PFSK-1 (cell line): Measurements from ENCODE around the gene SCN2A.

Source experiments
- FOXP2 ChIP-seq: optimal IDR thresholded peaks from 2 replicates; pipeline ENCODE3; 2011; ENCODE audit warnings: borderline replicate concordance, control low read depth, inconsistent platforms; ENCODE audit not compliant: insufficient read depth; ENCODE audit errors: extremely low read length, extremely low read depth
- POLR2AphosphoS5 ChIP-seq: IDR thresholded peaks from 2 replicates; pipeline ENCODE4 v1.6.1; 2012; ENCODE audit warnings: low read depth, mild to moderate bottlenecking, control low read depth, low read length, moderate library complexity
- SIN3A ChIP-seq: IDR thresholded peaks from 2 replicates; pipeline ENCODE4 v1.6.1; 2012; ENCODE audit warnings: mild to moderate bottlenecking, low read length, moderate library complexity, borderline replicate concordance; ENCODE audit not compliant: insufficient read depth
- TAF1 ChIP-seq: IDR thresholded peaks from 2 replicates; pipeline ENCODE4 v1.6.1; 2012; ENCODE audit warnings: low read length, control low read depth, borderline replicate concordance; ENCODE audit not compliant: insufficient read depth
- TF ChIP-seq, protein P1 (sequence below), 2 experiments: IDR thresholded peaks; 2 replicates each; pipeline versions ENCODE4 v1.6.1 to v1.8.0; 2011 to 2012; ENCODE audit warnings: low read depth in 2 of 2, low read length in 2 of 2, control low read depth in 1 of 2, inconsistent platforms in 1 of 2, mild to moderate bottlenecking in 1 of 2, moderate library complexity in 1 of 2; ENCODE audit not compliant: insufficient read depth in 1 of 2

The SCN2A gene

DNA sequence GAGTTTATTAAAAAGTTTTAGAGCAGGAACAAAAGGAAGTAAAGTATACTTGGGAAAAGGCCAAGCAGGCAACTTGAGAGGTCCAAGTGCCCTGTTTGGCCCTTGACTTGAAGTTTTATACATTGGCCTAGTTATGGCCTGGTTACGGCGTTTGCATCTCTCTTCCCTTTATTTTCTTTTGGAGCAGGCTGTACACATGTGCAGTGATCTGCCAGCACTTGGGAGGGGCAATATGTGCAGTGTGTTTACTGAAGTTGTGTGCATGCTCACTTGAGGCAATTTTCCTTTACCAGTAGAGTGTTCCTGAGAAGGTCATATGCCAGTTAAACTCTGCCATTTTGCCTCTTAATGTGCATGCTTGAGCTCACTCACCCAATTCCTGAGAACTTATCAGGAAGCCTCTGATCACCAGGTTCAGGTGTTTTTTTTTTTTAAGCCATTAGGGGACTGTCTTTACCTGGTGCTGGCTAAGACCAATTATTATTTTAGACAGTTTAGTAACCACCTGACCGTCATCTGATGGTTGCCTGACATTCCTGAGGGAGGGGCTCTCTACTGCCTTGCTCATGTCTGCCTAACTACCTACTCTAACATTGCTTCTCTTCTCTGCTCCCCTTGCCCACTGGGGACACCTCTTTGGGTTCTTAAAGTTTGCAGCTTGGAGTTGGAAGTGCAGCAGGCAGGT is 48.0 kb downstream of the SCN2A start:
- no peak for TF ChIP-seq TAF1
- no peak for TF ChIP-seq SIN3A
- TF ChIP-seq FOXP2: no peak
- TF ChIP-seq, protein P1, sequence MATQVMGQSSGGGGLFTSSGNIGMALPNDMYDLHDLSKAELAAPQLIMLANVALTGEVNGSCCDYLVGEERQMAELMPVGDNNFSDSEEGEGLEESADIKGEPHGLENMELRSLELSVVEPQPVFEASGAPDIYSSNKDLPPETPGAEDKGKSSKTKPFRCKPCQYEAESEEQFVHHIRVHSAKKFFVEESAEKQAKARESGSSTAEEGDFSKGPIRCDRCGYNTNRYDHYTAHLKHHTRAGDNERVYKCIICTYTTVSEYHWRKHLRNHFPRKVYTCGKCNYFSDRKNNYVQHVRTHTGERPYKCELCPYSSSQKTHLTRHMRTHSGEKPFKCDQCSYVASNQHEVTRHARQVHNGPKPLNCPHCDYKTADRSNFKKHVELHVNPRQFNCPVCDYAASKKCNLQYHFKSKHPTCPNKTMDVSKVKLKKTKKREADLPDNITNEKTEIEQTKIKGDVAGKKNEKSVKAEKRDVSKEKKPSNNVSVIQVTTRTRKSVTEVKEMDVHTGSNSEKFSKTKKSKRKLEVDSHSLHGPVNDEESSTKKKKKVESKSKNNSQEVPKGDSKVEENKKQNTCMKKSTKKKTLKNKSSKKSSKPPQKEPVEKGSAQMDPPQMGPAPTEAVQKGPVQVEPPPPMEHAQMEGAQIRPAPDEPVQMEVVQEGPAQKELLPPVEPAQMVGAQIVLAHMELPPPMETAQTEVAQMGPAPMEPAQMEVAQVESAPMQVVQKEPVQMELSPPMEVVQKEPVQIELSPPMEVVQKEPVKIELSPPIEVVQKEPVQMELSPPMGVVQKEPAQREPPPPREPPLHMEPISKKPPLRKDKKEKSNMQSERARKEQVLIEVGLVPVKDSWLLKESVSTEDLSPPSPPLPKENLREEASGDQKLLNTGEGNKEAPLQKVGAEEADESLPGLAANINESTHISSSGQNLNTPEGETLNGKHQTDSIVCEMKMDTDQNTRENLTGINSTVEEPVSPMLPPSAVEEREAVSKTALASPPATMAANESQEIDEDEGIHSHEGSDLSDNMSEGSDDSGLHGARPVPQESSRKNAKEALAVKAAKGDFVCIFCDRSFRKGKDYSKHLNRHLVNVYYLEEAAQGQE (IDR thresholded peaks at IDR 0.05; ENCODE audit: insufficient read depth in 1 of 2, low read depth in 2 of 2, low read length in 2 of 2): no peak
- no peak for TF ChIP-seq POLR2AphosphoS5

DNA sequence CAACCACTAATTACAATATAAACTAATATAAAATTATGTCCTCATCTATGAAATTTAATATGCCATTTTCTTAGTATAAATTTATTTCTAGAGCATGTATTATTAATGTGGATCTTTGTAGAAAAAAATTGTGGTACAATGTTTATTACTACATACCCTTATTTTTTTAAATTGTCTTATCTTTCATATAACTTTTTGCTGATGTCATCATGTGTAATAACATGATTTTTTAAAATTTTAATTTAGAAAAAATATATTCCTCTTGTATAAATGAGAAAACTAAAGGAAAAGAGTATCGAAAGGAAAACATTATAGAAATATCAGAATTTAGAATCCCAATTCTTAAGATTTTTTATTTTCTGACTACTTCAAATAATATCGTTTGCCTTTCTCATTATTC is 49.9 kb downstream of the SCN2A start:
- TF ChIP-seq FOXP2: no peak
- TF ChIP-seq POLR2AphosphoS5: no peak
- TF ChIP-seq, protein P1 (IDR thresholded peaks at IDR 0.05; ENCODE audit: insufficient read depth in 1 of 2, low read depth in 2 of 2, low read length in 2 of 2): no peak
- TF ChIP-seq SIN3A: no peak
- TF ChIP-seq TAF1: no peak

DNA sequence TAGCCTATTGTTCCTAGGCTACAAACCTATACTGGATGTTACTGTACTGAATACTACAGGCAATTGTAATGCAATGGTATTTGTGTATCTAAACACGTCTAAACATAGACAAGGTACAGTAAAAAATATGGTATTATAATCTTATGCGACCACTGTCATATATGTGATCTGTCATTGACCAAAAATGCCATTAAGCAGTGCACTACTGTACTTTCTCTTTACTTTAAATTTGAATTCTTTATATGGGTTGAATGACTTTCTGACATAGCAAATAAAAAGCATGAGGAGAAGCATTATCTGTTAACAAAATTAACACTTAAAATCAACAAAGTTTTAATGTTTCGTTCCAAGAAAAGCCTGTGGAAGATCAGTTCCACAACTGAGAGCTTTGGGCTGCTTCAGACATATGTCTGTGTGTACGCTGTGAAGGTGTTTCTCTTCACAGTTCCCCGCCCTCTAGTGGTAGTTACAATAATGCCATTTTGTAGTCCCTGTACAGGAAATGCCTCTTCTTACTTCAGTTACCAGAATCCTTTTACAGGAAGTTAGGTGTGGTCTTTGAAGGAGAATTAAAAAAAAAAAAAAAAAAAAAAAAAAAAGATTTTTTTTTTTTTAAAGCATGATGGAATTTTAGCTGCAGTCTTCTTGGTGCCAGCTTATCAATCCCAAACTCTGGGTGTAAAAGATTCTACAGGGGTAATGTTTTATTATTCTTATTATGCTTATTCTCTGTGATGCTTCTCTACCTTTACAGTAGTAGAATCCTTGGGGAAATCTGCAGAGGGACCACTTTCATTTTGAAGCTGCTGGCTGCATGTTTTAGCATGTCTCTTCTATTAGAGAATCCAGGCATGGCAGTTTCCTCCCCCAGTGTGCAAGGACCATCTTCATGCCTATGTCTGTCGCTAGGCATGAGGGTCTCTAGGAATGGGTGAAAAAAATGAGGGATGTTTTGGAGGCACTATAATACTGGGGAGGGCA is 54.5 kb downstream of the SCN2A start:
- TF ChIP-seq, protein P1 (IDR thresholded peaks at IDR 0.05; ENCODE audit: insufficient read depth in 1 of 2, low read depth in 2 of 2, low read length in 2 of 2): no peak
- TF ChIP-seq POLR2AphosphoS5: no peak
- TF ChIP-seq FOXP2: no peak
- TF ChIP-seq TAF1: no peak
- no peak for TF ChIP-seq SIN3A

DNA sequence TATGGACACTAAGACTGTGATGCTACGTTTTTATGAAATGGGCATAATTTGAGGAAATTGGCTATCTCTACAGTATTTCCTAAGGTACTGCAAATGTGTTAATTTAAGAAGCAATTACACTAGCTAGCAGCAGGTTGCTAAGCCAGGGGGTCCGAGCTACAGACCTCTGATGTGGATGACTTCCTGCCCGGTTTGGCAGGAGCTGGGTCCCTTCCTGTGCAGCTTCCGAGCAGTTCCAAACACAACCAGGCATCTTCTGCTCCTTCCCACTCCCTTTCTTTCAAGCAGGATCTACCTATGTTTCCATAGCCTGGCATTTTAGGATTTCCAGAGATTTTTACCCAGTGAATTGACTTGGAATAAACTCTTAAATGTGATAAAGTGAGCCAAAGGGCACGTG is 55.7 kb downstream of the SCN2A start:
- TF ChIP-seq SIN3A: no peak
- TF ChIP-seq, protein P1 (IDR thresholded peaks at IDR 0.05; ENCODE audit: insufficient read depth in 1 of 2, low read depth in 2 of 2, low read length in 2 of 2): no peak
- no peak for TF ChIP-seq TAF1
- no peak for TF ChIP-seq POLR2AphosphoS5
